ENCODE results near the gene STBD1. TPM values are rescaled to one million over a fixed set of nuclear protein-coding genes. Genes with fewer than 3 reads are reported as not detected.

Gene STBD1
- 10 to 100 TPM; 11.9 to 34.3 (median 19.7) TPM for total RNA-seq
- long read RNA-seq, donor 1, transcript STBD1-201 (2 exons, 3,420 nt): major isoform, 117 of 118 reads
- long read RNA-seq, donor 1, partial matches to known transcripts: 0 of 118 reads
- long read RNA-seq, donor 1, other reads (novel, unspliced or antisense): 1 of 118 reads
- long read RNA-seq, donor 2, transcript STBD1-201 (2 exons, 3,420 nt): major isoform, 32 of 32 reads
- long read RNA-seq, donor 2, partial matches to known transcripts: 0 of 32 reads
- long read RNA-seq, donor 2, other reads (novel, unspliced or antisense): 0 of 32 reads

DNA sequence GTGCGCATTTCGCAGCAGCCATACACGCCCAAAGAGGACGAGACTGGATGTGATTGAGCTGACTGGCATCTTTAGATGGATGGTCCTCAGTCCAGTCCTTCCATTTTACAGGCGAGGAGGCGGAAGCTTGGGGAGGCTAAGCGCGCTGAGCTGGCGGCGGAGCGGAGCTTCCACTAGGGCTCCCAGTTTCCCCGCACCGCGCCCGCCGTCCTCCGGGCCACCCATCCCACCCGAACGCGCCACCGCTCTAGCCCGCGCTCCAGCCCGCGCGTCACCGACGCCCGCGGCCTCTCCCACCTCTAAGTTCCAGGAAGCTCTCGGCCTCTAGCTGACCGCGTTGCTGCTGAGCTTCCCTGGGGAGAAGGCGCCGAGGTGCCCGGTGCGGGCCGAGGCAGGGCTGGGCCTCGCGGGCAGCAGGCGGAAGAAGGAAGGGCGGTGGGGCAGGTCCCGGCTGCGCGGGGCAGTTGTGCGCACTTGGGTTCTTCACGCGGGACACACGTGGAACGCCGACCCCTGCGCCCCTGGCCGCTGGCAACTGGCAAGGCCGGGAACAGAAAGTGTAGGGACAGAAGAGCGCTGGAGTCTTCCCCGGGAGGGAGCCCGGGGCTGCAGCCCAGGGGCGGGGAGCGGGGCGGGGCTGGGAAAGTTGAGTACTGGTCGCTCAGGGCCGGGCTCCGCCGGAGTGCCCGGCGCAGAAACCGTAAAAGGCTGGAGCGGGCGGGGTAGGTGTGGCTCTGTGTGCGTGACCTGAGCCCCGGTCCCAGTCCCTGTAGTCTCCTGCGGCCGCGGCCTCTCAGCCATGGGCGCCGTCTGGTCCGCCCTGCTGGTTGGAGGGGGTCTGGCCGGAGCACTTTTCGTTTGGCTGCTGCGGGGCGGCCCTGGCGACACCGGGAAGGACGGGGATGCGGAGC lies at the start of gene STBD1:
Gene STBD1, plus strand, starts transcription at position 763 of the 911 bp plus-strand sequence. Its CDS starts 37 bp downstream, at position 800.
- intact Hi-C loops (cut with DNase I, micrococcal nuclease): loop anchor here in 1 of 2 donors (10.0 kb wide), 1 partner anchor 111 kb away; no protein-coding TSS in a partner anchor
- Histone ChIP-seq H3K36me3 (ENCODE audit: low read depth) (no peaks in the 10 kb centered on the region), H3K9me3 (no peaks in the 10 kb centered on the region), H3K4me1 (ENCODE audit: low read depth) (peaks cover 45% of the 10 kb centered on the region), H3K4me3 (peak within 1 kb of the TSS; percentile 69)
- ATAC-seq: peak; percentile 86
- peak; percentile 89 to 94 (median 92) for DNase-seq
- TF ChIP-seq, protein P1, sequence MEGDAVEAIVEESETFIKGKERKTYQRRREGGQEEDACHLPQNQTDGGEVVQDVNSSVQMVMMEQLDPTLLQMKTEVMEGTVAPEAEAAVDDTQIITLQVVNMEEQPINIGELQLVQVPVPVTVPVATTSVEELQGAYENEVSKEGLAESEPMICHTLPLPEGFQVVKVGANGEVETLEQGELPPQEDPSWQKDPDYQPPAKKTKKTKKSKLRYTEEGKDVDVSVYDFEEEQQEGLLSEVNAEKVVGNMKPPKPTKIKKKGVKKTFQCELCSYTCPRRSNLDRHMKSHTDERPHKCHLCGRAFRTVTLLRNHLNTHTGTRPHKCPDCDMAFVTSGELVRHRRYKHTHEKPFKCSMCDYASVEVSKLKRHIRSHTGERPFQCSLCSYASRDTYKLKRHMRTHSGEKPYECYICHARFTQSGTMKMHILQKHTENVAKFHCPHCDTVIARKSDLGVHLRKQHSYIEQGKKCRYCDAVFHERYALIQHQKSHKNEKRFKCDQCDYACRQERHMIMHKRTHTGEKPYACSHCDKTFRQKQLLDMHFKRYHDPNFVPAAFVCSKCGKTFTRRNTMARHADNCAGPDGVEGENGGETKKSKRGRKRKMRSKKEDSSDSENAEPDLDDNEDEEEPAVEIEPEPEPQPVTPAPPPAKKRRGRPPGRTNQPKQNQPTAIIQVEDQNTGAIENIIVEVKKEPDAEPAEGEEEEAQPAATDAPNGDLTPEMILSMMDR (IDR thresholded peaks at IDR 0.05): no peak

GRCh38 chr4:76256968-76257367 lies 49.6 kb upstream of the STBD1 start:
- intact Hi-C loops (cut with DNase I, micrococcal nuclease): loop anchor here in 1 of 2 donors (10.0 kb wide), 1 partner anchor 82 kb away; no protein-coding TSS in a partner anchor
- TF ChIP-seq, protein P1 (IDR thresholded peaks at IDR 0.05): no peak
- Histone ChIP-seq H3K9me3 (no peaks in the 10 kb centered on the region), H3K36me3 (ENCODE audit: low read depth) (no peaks in the 10 kb centered on the region), H3K4me3 (no peak overlapping the region), H3K4me1 (ENCODE audit: low read depth) (no peaks in the 10 kb centered on the region)
- ATAC-seq (no peak), DNase-seq (no peak)

DNA sequence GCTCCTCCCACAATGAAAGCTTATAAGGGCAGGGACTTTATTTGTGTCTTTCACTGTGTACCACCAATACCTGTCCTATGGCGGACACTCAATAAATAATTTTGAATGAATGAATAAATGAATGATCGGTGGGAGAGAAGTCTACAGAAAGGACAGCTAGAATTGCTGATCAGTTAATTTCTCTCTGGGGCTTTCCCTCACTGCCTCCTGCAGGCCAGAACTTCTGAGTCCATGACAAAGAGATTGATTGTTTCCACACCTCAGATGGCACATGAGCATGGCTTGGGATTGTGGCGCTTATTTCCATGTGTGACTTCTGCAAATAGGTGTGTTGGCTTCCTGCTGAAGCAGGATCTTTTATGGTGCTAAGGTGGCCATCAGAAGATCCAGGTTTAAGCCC lies 48.7 kb upstream of the STBD1 start:
- no peak for DNase-seq
- no peak for ATAC-seq
- intact Hi-C loops (cut with DNase I, micrococcal nuclease): loop anchor here in 1 of 2 donors (10.0 kb wide), 1 partner anchor 83 kb away; no protein-coding TSS in a partner anchor
- no peak overlapping the region for H3K4me3 ChIP-seq
- TF ChIP-seq, protein P1 (IDR thresholded peaks at IDR 0.05): no peak
- no peaks in the 10 kb centered on the region for H3K36me3 ChIP-seq (ENCODE audit: low read depth)
- H3K4me1 ChIP-seq (ENCODE audit: low read depth): no peaks in the 10 kb centered on the region
- H3K9me3 ChIP-seq: no peaks in the 10 kb centered on the region

DNA sequence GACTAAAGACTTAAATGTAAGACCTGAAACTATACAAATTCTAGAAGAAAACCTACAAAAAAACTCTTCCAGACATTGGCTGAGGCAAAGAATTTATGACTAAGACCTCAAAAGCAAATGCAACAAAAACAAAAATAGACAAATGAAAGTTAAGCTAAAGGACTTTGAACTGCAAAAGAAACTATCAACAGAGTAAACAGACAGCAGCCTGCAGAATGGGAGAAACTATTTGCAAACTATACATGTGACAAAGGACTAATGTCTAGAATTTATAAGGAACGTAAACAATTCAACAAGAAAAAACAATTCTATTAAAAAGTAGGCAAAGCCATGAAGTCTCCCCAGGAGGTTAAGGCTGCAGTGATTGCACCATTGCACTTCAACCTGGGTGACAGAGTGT lies 46.0 kb upstream of the STBD1 start:
- H3K4me1 ChIP-seq (ENCODE audit: low read depth): no peaks in the 10 kb centered on the region
- TF ChIP-seq, protein P1 (IDR thresholded peaks at IDR 0.05): no peak
- DNase-seq (no peak), ATAC-seq (no peak)
- no peaks in the 10 kb centered on the region for H3K9me3 ChIP-seq
- intact Hi-C loops (cut with DNase I, micrococcal nuclease): no loop called here
- H3K4me3 ChIP-seq: no peak overlapping the region
- no peaks in the 10 kb centered on the region for H3K36me3 ChIP-seq (ENCODE audit: low read depth)

DNA sequence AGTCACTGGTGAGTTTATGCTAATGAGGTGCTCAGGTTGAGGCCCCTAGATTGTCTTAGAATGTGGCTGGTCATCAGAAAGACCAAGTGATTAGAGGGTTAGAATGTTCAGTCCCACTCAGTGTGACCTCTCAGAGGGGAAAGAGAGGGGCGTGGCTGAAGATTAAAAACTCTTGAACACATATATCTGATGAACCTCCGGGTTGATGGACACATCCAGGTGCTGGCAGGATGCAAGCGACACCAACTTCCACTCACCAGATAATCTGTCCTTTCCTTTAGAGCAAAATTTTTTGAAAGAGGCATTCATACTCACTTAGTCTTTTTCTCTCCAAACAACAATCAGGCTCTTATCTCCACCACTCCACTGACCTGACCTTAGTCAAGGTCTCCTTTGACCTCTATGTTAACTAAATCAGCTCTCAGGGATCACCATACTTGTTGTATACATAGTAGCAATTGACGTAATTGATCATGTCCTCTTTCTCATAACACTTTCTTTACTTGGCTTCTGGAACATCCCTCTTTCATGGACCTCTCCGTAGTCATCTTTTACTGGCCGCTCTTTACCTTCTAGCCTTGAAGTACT lies 40.8 kb upstream of the STBD1 start:
- Histone ChIP-seq H3K9me3 (no peaks in the 10 kb centered on the region), H3K4me1 (ENCODE audit: low read depth) (no peaks in the 10 kb centered on the region), H3K4me3 (no peak overlapping the region), H3K36me3 (ENCODE audit: low read depth) (no peaks in the 10 kb centered on the region)
- DNase-seq (no peak), ATAC-seq (no peak)
- TF ChIP-seq, protein P1 (IDR thresholded peaks at IDR 0.05): no peak
- intact Hi-C loops (cut with DNase I, micrococcal nuclease): no loop called here

Measured in mucosa of descending colon (tissue), 3 donors.